H1 (cell line): Measurements from ENCODE around the gene HES4. TPM values are rescaled to one million over a fixed set of nuclear protein-coding genes. Genes with fewer than 3 reads are reported as not detected.

Experiments used
- CTCF ChIA-PET: fragments of 300-600 bp; sonication (Branson Sonifier 250); formaldehyde crosslinking; loops from one replicate; lab custom pipeline; 2021; ENCODE audit not compliant: partially characterized antibody; lab: Charles Lee
- POLR2A ChIA-PET: fragments of 300-600 bp; sonication (Branson Sonifier 250); formaldehyde crosslinking; loops from one replicate; lab custom pipeline; 2021; ENCODE audit warnings: inconsistent platforms; ENCODE audit not compliant: partially characterized antibody; lab: Charles Lee
- DNase-seq, 2 experiments: peaks; one replicate each; pipeline versions ENCODE4 v3.0.0 to v3.0.0-alpha.2; 2010 to 2022; ENCODE audit warnings: low spot score in 2 of 2, low read depth in 1 of 2, mixed read lengths in 1 of 2
- FAIRE-seq: peaks from 2 replicates; lab custom pipeline; 2011; peaks lifted over from hg19 to GRCh38; lab: Jason Lieb, UNC
- H2AFZ ChIP-seq: 2 replicates; pipeline ENCODE4 v1.8.1; 2012; ENCODE audit warnings: low read length, inconsistent platforms
- H2AK5ac ChIP-seq: 2 replicates; pipeline ENCODE4 v1.6.1; 2013; ENCODE audit warnings: low read depth, low read length
- H2BK120ac ChIP-seq: replicated peaks from 2 replicates; pipeline ENCODE3; 2013; ENCODE audit warnings: low read depth, low read length, inconsistent platforms
- H2BK12ac ChIP-seq: 2 replicates; pipeline ENCODE4 v1.6.1; 2013; ENCODE audit warnings: low read depth, low read length
- H2BK15ac ChIP-seq: 2 replicates; pipeline ENCODE4 v1.6.1; 2013; ENCODE audit warnings: low read length
- H2BK20ac ChIP-seq: 2 replicates; pipeline ENCODE4 v1.6.1; 2013; ENCODE audit warnings: low read length
- H2BK5ac ChIP-seq: 2 replicates; pipeline ENCODE4 v1.6.1; 2013; ENCODE audit warnings: low read depth, low read length
- H3K14ac ChIP-seq: 2 replicates; pipeline ENCODE4 v1.6.1; 2013; ENCODE audit warnings: inconsistent platforms; ENCODE audit not compliant: insufficient read length
- H3K18ac ChIP-seq: 2 replicates; pipeline ENCODE4 v1.6.1; 2013; ENCODE audit warnings: low read length; ENCODE audit errors: extremely low read depth
- H3K23ac ChIP-seq: 2 replicates; pipeline ENCODE4 v1.6.1; 2013; ENCODE audit warnings: inconsistent platforms; ENCODE audit not compliant: insufficient read length
- H3K23me2 ChIP-seq: 2 replicates; pipeline ENCODE4 v1.6.1; 2013; ENCODE audit warnings: low read depth, low read length
- H3K27ac ChIP-seq: 2 replicates; pipeline ENCODE4 v1.6.1; 2011; ENCODE audit warnings: low read depth, low read length, inconsistent platforms
- H3K27me3 ChIP-seq, 4 experiments: replicated peaks in 1 of 4; 1 replicate in 1 of 4; 2 replicates in 3 of 4; pipeline versions ENCODE4 v1.6.1 to v1.8.1; 2011 to 2013; ENCODE audit warnings: low read length in 3 of 4, mild to moderate bottlenecking in 3 of 4, inconsistent platforms in 2 of 4, mixed read lengths in 2 of 4, moderate library complexity in 1 of 4; ENCODE audit not compliant: control insufficient read depth in 3 of 4, insufficient read depth in 3 of 4; ENCODE audit errors: extremely low read depth in 1 of 4
- H3K36me3 ChIP-seq, 4 experiments: 2 replicates each; pipeline versions ENCODE4 v1.6.1 to v1.8.1; 2011 to 2013; ENCODE audit warnings: mild to moderate bottlenecking in 4 of 4, low read length in 3 of 4, moderate library complexity in 2 of 4, control low read depth in 1 of 4, inconsistent platforms in 1 of 4; ENCODE audit not compliant: insufficient read depth in 4 of 4, control insufficient read depth in 2 of 4
- H3K4ac ChIP-seq: replicated peaks from 2 replicates; pipeline ENCODE3; 2013; ENCODE audit warnings: low read length, low read depth, mixed read lengths, inconsistent platforms; ENCODE audit not compliant: insufficient read length
- H3K4me1 ChIP-seq, 4 experiments: replicated peaks in 1 of 4; 1 replicate in 1 of 4; 2 replicates in 3 of 4; pipeline versions ENCODE4 v1.6.1 to v1.8.1; 2011 to 2013; ENCODE audit warnings: low read length in 3 of 4, inconsistent platforms in 2 of 4, mixed read lengths in 1 of 4; ENCODE audit not compliant: insufficient read depth in 4 of 4, control insufficient read depth in 3 of 4
- H3K4me2 ChIP-seq, 2 experiments: 2 replicates each; pipeline versions ENCODE4 v1.6.1 to v1.8.1; 2011 to 2013; ENCODE audit warnings: low read depth in 2 of 2, low read length in 2 of 2, control low read depth in 1 of 2, inconsistent platforms in 1 of 2, mild to moderate bottlenecking in 1 of 2; ENCODE audit not compliant: insufficient read depth in 1 of 2
- H3K4me3 ChIP-seq, 4 experiments: fragments of 200-600, 300-600 bp in 1 of 4; sonication (generic), shearing (Covaris generic), sonication (Bioruptor Twin) in 1 of 4; 2 replicates each; pipeline versions ENCODE4 v1.5.1 to v1.8.1; 2011 to 2016; ENCODE audit warnings: low read length in 4 of 4, low read depth in 3 of 4, control low read depth in 2 of 4, inconsistent platforms in 2 of 4, mild to moderate bottlenecking in 2 of 4, mixed read lengths in 1 of 4, moderate library complexity in 1 of 4; ENCODE audit not compliant: insufficient read depth in 2 of 4; ENCODE audit errors: extremely low read depth in 1 of 4
- H3K56ac ChIP-seq: replicated peaks from 2 replicates; pipeline ENCODE3; 2013; ENCODE audit warnings: low read depth, mild to moderate bottlenecking, mixed read lengths, low read length, inconsistent platforms; ENCODE audit not compliant: insufficient read length
- H3K79me1 ChIP-seq: 2 replicates; pipeline ENCODE4 v1.6.1; 2013; ENCODE audit warnings: low read depth, low read length, control low read depth
- H3K79me2 ChIP-seq, 2 experiments: 2 replicates each; pipeline versions ENCODE4 v1.6.1 to v1.8.1; 2012 to 2013; ENCODE audit warnings: low read length in 2 of 2, mild to moderate bottlenecking in 2 of 2, inconsistent platforms in 1 of 2; ENCODE audit not compliant: insufficient read depth in 2 of 2, control insufficient read depth in 1 of 2
- H3K9ac ChIP-seq, 4 experiments: replicated peaks in 1 of 4; 1 replicate in 1 of 4; 2 replicates in 3 of 4; pipeline versions ENCODE4 v1.6.1 to v1.8.1; 2011 to 2013; ENCODE audit warnings: low read depth in 3 of 4, low read length in 3 of 4, control low read depth in 2 of 4, mild to moderate bottlenecking in 2 of 4, moderate library complexity in 2 of 4, inconsistent platforms in 1 of 4; ENCODE audit errors: extremely low read depth in 1 of 4
- H3K9me3 ChIP-seq, 2 experiments: 2 replicates each; pipeline versions ENCODE4 v1.6.1 to v1.8.1; 2012 to 2013; ENCODE audit warnings: mild to moderate bottlenecking in 2 of 2, moderate library complexity in 2 of 2, control low read depth in 1 of 2, inconsistent platforms in 1 of 2, low read depth in 1 of 2, low read length in 1 of 2, mixed read lengths in 1 of 2; ENCODE audit not compliant: insufficient read depth in 2 of 2
- H4K20me1 ChIP-seq, 2 experiments: replicated peaks in 1 of 2; 2 replicates each; pipeline versions ENCODE3 to v1.8.1; 2011 to 2013; ENCODE audit warnings: inconsistent platforms in 2 of 2, low read length in 2 of 2, mild to moderate bottlenecking in 1 of 2; ENCODE audit not compliant: insufficient read depth in 2 of 2, control insufficient read depth in 1 of 2
- H4K5ac ChIP-seq: 2 replicates; pipeline ENCODE4 v1.6.1; 2013; ENCODE audit warnings: low read length, low read depth, mixed read lengths, inconsistent platforms; ENCODE audit not compliant: insufficient read length
- H4K8ac ChIP-seq: 2 replicates; pipeline ENCODE4 v1.8.0; 2013; ENCODE audit warnings: mild to moderate bottlenecking, moderate library complexity, low read length, inconsistent platforms; ENCODE audit not compliant: insufficient read depth; ENCODE audit errors: extremely low read depth
- H4K91ac ChIP-seq: replicated peaks from 2 replicates; pipeline ENCODE3; 2013; ENCODE audit warnings: low read length, mixed read lengths, inconsistent platforms; ENCODE audit not compliant: insufficient read length
- ATF3 ChIP-seq: IDR thresholded peaks from 2 replicates; pipeline ENCODE4 v1.6.1; 2011; ENCODE audit warnings: low read depth, mild to moderate bottlenecking, low read length; ENCODE audit not compliant: insufficient read depth
- GABPA ChIP-seq: IDR thresholded peaks from 2 replicates; pipeline ENCODE4 v1.6.1; 2011; ENCODE audit warnings: mild to moderate bottlenecking, low read length, moderate library complexity, borderline replicate concordance; ENCODE audit not compliant: insufficient read depth
- GTF2F1 ChIP-seq: IDR thresholded peaks from 2 replicates; pipeline ENCODE4 v1.6.1; 2012; ENCODE audit warnings: low read depth, low read length, improper control_type of control experiment, borderline replicate concordance
- RAD21 ChIP-seq, 2 experiments: IDR thresholded peaks in 1 of 2; conservative IDR thresholded peaks in 1 of 2; 2 replicates each; pipeline ENCODE4 v1.6.1; 2011; ENCODE audit warnings: low read depth in 2 of 2, low read length in 2 of 2, improper control_type of control experiment in 1 of 2, inconsistent platforms in 1 of 2, mild to moderate bottlenecking in 1 of 2, moderate library complexity in 1 of 2
- SP2 ChIP-seq: IDR thresholded peaks from 2 replicates; pipeline ENCODE4 v1.6.1; 2012; ENCODE audit warnings: mild to moderate bottlenecking, low read length, inconsistent platforms
- TAF1 ChIP-seq: IDR thresholded peaks from 2 replicates; pipeline ENCODE4 v1.6.1; 2011; ENCODE audit warnings: mild to moderate bottlenecking, low read depth, low read length
- TAF7 ChIP-seq: optimal IDR thresholded peaks from 2 replicates; pipeline ENCODE3; 2011; ENCODE audit warnings: low read depth, mild to moderate bottlenecking, inconsistent platforms, low read length, moderate library complexity, borderline replicate concordance
- USF2 ChIP-seq: IDR thresholded peaks from 2 replicates; pipeline ENCODE4 v1.6.1; 2011; ENCODE audit warnings: low read length, improper control_type of control experiment
- WGBS, 2 experiments: shearing (Covaris generic) in 1 of 2; methylation state at CpG; one replicate each; pipeline versions ENCODE4 v1.1.6 to v1.1.7; 2013 to 2015; ENCODE audit warnings: low lambda C conversion rate in 2 of 2, mixed read lengths in 2 of 2, inconsistent platforms in 1 of 2, low coverage in 1 of 2, missing lambda C conversion rate in 1 of 2; ENCODE audit not compliant: insufficient replicate concordance in 2 of 2, insufficient coverage in 1 of 2, insufficient read length in 1 of 2; ENCODE audit errors: extremely low coverage in 1 of 2, missing lambda C conversion rate in 1 of 2; 5-methylcytosine and 5-hydroxymethylcytosine counted together
- polyA plus RNA-seq, 7 experiments: library from polyadenylated mRNA; depleted of rRNA in 3 of 7; stranded (reverse) in 5 of 7; unstranded in 2 of 7; fragments of >200 nt in 5 of 7; fragments of 200-250 nt in 2 of 7; gene quantifications; 1 replicate in 5 of 7; 2 replicates in 1 of 7; 4 replicates in 1 of 7; pipeline versions ENCODE4 v1.2.1 to v1.2.3, GENCODE V29; 2011 to 2013; ENCODE audit warnings: missing spikeins in 2 of 7, mixed read lengths in 2 of 7
- total RNA-seq: library from RNA; stranded (reverse); fragmentation: NEBNext Ultra II Directional; extraction: Animal tissue kit (Norgen Biotek cat#: 25700); gene quantifications from 2 replicates; pipeline ENCODE4 v1.2.1, GENCODE V29; 2021

HES4 gene
- total and polyA plus RNA-seq, 2 of the 8 experiments (the other 6 are each of a cell fraction or from before 2014, with no cell fraction given): 2.8 to 3.5 TPM

- no peak overlapping the region for H4K5ac ChIP-seq
- 0 out of 7 replicates have a peak overlapping the region, but pooled peaks of 1 of the 4 experiments have one; percentile 10 for H3K9ac ChIP-seq
- H2AFZ ChIP-seq: no peak overlapping the region
- DNase-seq (no peak), FAIRE-seq (no peak)
- peaks cover 0 to 2% of the 10 kb centered on the region in 2 experiments for H4K20me1 ChIP-seq
- H3K56ac ChIP-seq: no peak overlapping the region
- no peak overlapping the region for H3K23ac ChIP-seq
- CTCF ChIA-PET: interaction anchor here (1.4 to 4.5 kb wide), 4 partner anchors 10 to 23 kb away, joined by 6 to 21 read pairs (median 10); partner anchors contain the start of genes ISG15 and PERM1
- H3K4ac ChIP-seq: peak overlapping the region; percentile 53
- no peak overlapping the region for H2AK5ac ChIP-seq
- H2BK120ac ChIP-seq: no peak overlapping the region
- peak overlapping the region in 1 of 2 experiments; percentile 23; a peak in 1 of 4 replicates for H3K4me2 ChIP-seq
- 76% methylated on average over 21 of the region's 21 CpGs; no CpG with 5 or more reads in 1 of the 2 experiments for WGBS, 2 experiments
- no peak overlapping the region; the same call in none of the 2 replicates for H3K18ac ChIP-seq
- no peak overlapping the region for H3K14ac ChIP-seq
- no peak overlapping the region for H3K4me3 ChIP-seq
- H3K27me3 ChIP-seq: peaks cover 15 to 52% (median 32%) of the 10 kb centered on the region in 4 experiments
- H3K4me1 ChIP-seq: peaks cover 0 to 28% (median 10%) of the 10 kb centered on the region in 4 experiments; a peak in 3 of 7 replicates
- peaks cover 6% of the 10 kb centered on the region; the same call in 1 of the 2 replicates for H3K23me2 ChIP-seq
- peak overlapping the region; percentile 72 for H2BK15ac ChIP-seq
- H3K27ac ChIP-seq: no peak overlapping the region
- H3K9me3 ChIP-seq: no peaks in the 10 kb centered on the region
- H4K8ac ChIP-seq: peak overlapping the region; percentile 41; the same call in 1 of the 2 replicates
- no peak overlapping the region for H4K91ac ChIP-seq
- POLR2A ChIA-PET: interaction anchor here (0.9 to 4.2 kb wide), 9 partner anchors 9 to 33 kb away, joined by 3 to 40 read pairs (median 3); partner anchors contain the start of gene ISG15
- no peaks in the 10 kb centered on the region for H3K79me1 ChIP-seq
- H2BK20ac ChIP-seq: peak overlapping the region; percentile 61; the same call in 1 of the 2 replicates
- H2BK12ac ChIP-seq: peak overlapping the region; percentile 90
- no peaks in the 10 kb centered on the region for H3K79me2 ChIP-seq
- H2BK5ac ChIP-seq: no peak overlapping the region
- H3K36me3 ChIP-seq: no peaks in the 10 kb centered on the region
- no peak for TF ChIP-seq GTF2F1
- no peak for TF ChIP-seq RAD21 (IDR thresholded peaks at IDR 0.05 in 1 of 2, conservative IDR thresholded peaks at IDR 0.05 in 1 of 2; ENCODE audit: low read depth in 2 of 2, low read length in 2 of 2)
- no peak for TF ChIP-seq TAF7
- TF ChIP-seq TAF1: no peak
- no peak for TF ChIP-seq GABPA
- no peak for TF ChIP-seq USF2
- TF ChIP-seq ATF3: no peak
- no peak for TF ChIP-seq SP2
Measured at GRCh38 chr1:1004780-1005697, 5.1 kb upstream of the HES4 start.
